HepG2 (cell line): Measurements from ENCODE around the gene BUB1. TPM values are rescaled to one million over a fixed set of nuclear protein-coding genes. Genes with fewer than 3 reads are reported as not detected.

Source experiments
- ARID5B ChIP-seq: IDR thresholded peaks from 2 replicates; pipeline ENCODE4 v1.4.0; 2020; ENCODE audit warnings: mild to moderate bottlenecking, missing genetic modification reagents
- CBX2 ChIP-seq, 2 experiments: fragments of 200-600 bp in 1 of 2; sonication (generic); formaldehyde crosslinking in 1 of 2; IDR thresholded peaks; 2 replicates each; pipeline versions ENCODE4 v1.7.0 to v1.8.1; 2018 to 2022; ENCODE audit warnings: low read depth in 2 of 2, low read length in 1 of 2, mild to moderate bottlenecking in 1 of 2, missing genetic modification reagents in 1 of 2
- DNMT1 ChIP-seq: sonication (generic); formaldehyde crosslinking; IDR thresholded peaks from 2 replicates; pipeline ENCODE4 v1.5.1; 2020; ENCODE audit warnings: mild to moderate bottlenecking, missing genetic modification reagents
- HOMEZ ChIP-seq: IDR thresholded peaks from 2 replicates; pipeline ENCODE4 v1.6.1; 2016; ENCODE audit warnings: low read depth
- HOXA5 ChIP-seq: sonication (generic); formaldehyde crosslinking; IDR thresholded peaks from 2 replicates; pipeline ENCODE4 v1.4.0; 2020; ENCODE audit warnings: missing genetic modification reagents
- KAT2B ChIP-seq: fragments of 150-350 bp; IDR thresholded peaks from 2 replicates; pipeline ENCODE4 v1.6.1; 2014; ENCODE audit warnings: low read depth, low read length, borderline replicate concordance
- NAIF1 ChIP-seq: sonication (generic); formaldehyde crosslinking; IDR thresholded peaks from 2 replicates; pipeline ENCODE4 v1.5.0; 2020; ENCODE audit warnings: mild to moderate bottlenecking, missing genetic modification reagents, borderline replicate concordance
- PRDM4 ChIP-seq: sonication (generic); formaldehyde crosslinking; IDR thresholded peaks from 2 replicates; pipeline ENCODE4 v1.9.0; 2021; ENCODE audit warnings: missing genetic modification reagents, borderline replicate concordance
- RBM22 ChIP-seq: fragments of 200-400 bp; formaldehyde crosslinking; optimal IDR thresholded peaks from 2 replicates; pipeline ENCODE3; 2017; ENCODE audit warnings: mild to moderate bottlenecking, low read length, moderate library complexity
- SRF ChIP-seq: IDR thresholded peaks from 2 replicates; pipeline ENCODE4 v1.6.1; 2011; ENCODE audit warnings: mild to moderate bottlenecking, low read depth, low read length, moderate library complexity
- ZNF230 ChIP-seq: sonication (generic); formaldehyde crosslinking; IDR thresholded peaks from 2 replicates; pipeline ENCODE4 v1.4.0; 2020; ENCODE audit warnings: mild to moderate bottlenecking, missing genetic modification reagents
- ZNF546 ChIP-seq: sonication (generic); formaldehyde crosslinking; conservative IDR thresholded peaks from 2 replicates; pipeline ENCODE4 v1.8.1; 2023; ENCODE audit warnings: mild to moderate bottlenecking, missing genetic modification reagents
- polyA plus RNA-seq, 8 experiments: library from polyadenylated mRNA; depleted of rRNA in 3 of 8; stranded (reverse) in 7 of 8; unstranded in 1 of 8; fragments of >200 nt; fragmentation: Illumina TruSeq in 4 of 8; extraction: Trizol in 4 of 8; gene quantifications; 2 replicates each; pipeline versions ENCODE4 v1.2.1 to v1.2.3, GENCODE V29; 2011 to 2016; ENCODE audit warnings: low read depth in 4 of 8, missing spikeins in 1 of 8, mixed read lengths in 1 of 8; ENCODE audit not compliant: insufficient read depth in 1 of 8
- total RNA-seq, 5 experiments: library from RNA; depleted of rRNA; stranded (reverse); fragments of >200 nt; fragmentation: Illumina TruSeq; extraction: Trizol; gene quantifications; 2 replicates each; pipeline ENCODE4 v1.2.3, GENCODE V29; 2016; ENCODE audit warnings: low read depth in 1 of 5

The BUB1 gene
- total and polyA plus RNA-seq, 2 of the 13 experiments (the other 11 are each of a cell fraction or from before 2014, with no cell fraction given) = 27.8 to 52.6 TPM

GRCh38 chr2:110645616-110646015 is 32.2 kb downstream of the BUB1 start (continued):
- TF ChIP-seq CBX2 (IDR thresholded peaks at IDR 0.05; ENCODE audit: low read depth, low read length) = no peak
- TF ChIP-seq CBX2 (CRISPR knock-in tag; IDR thresholded peaks at IDR 0.05; ENCODE audit: low read depth) = no peak
- TF ChIP-seq SRF = no peak
- TF ChIP-seq DNMT1 (CRISPR knock-in tag) = no peak
- TF ChIP-seq NAIF1 (CRISPR knock-in tag) = no peak
- TF ChIP-seq PRDM4 (CRISPR knock-in tag) = no peak
- TF ChIP-seq ZNF546 (CRISPR knock-in tag) = no peak
- no peak for TF ChIP-seq ARID5B (CRISPR knock-in tag)
- TF ChIP-seq ZNF230 (CRISPR knock-in tag) = no peak
- TF ChIP-seq KAT2B = no peak
- TF ChIP-seq HOXA5 (CRISPR knock-in tag) = no peak
- TF ChIP-seq HOMEZ (CRISPR knock-in tag) = no peak
- no peak for TF ChIP-seq RBM22
- TF ChIP-seq, all 625 proteins: peak for 0
